GM23248 (cell line): ENCODE results near the gene ZNF407. TPM values are rescaled to one million over a fixed set of nuclear protein-coding genes. Genes with fewer than 3 reads are reported as not detected.

ENCODE experiments used
- DNase-seq: peaks from one replicate; pipeline ENCODE4 v3.0.0-alpha.2; 2015
- H2AFZ ChIP-seq: fragments of 200-600 bp; sonication (generic); 2 replicates; pipeline ENCODE4 v1.6.1; 2016; ENCODE audit warnings: antibody characterized with exemption
- H3F3A ChIP-seq: fragments of 200-600 bp; sonication (generic); 2 replicates; pipeline ENCODE4 v1.6.1; 2016; ENCODE audit warnings: mild to moderate bottlenecking, antibody characterized with exemption, mixed run types; ENCODE audit not compliant: insufficient read depth
- H3K27ac ChIP-seq: fragments of 200-600 bp; sonication (generic); 2 replicates; pipeline ENCODE4 v1.5.1; 2016; ENCODE audit warnings: mild to moderate bottlenecking
- H3K27me3 ChIP-seq: fragments of 200-600 bp; sonication (generic); replicated peaks from 2 replicates; pipeline ENCODE4 v1.6.1; 2016; ENCODE audit warnings: mild to moderate bottlenecking; ENCODE audit not compliant: insufficient read depth
- H3K36me3 ChIP-seq: fragments of 200-600 bp; sonication (generic); 2 replicates; pipeline ENCODE4 v1.6.1; 2016; ENCODE audit warnings: low read depth, mild to moderate bottlenecking
- H3K4me1 ChIP-seq: fragments of 200-600 bp; sonication (generic); 2 replicates; pipeline ENCODE4 v1.6.1; 2016; ENCODE audit warnings: mild to moderate bottlenecking; ENCODE audit not compliant: insufficient read depth
- H3K4me2 ChIP-seq: fragments of 200-600 bp; sonication (generic); one replicate; pipeline ENCODE4 v1.6.1; 2016; ENCODE audit warnings: mild to moderate bottlenecking; ENCODE audit not compliant: unreplicated experiment
- H3K4me3 ChIP-seq: fragments of 200-600 bp; sonication (generic); 2 replicates; pipeline ENCODE4 v1.5.1; 2016; ENCODE audit warnings: mild to moderate bottlenecking
- H3K79me2 ChIP-seq: fragments of 200-600 bp; sonication (generic); 2 replicates; pipeline ENCODE4 v1.6.1; 2016; ENCODE audit warnings: mild to moderate bottlenecking; ENCODE audit not compliant: insufficient read depth
- H3K9ac ChIP-seq: fragments of 200-600 bp; sonication (generic); 2 replicates; pipeline ENCODE4 v1.6.1; 2016; ENCODE audit warnings: mild to moderate bottlenecking
- H3K9me2 ChIP-seq: fragments of 200-600 bp; sonication (generic); 2 replicates; pipeline ENCODE4 v1.6.1; 2016; ENCODE audit warnings: mixed run types, mild to moderate bottlenecking, moderate library complexity; ENCODE audit not compliant: insufficient read depth
- H3K9me3 ChIP-seq: fragments of 200-600 bp; sonication (generic); one replicate; pipeline ENCODE4 v1.6.1; 2017; ENCODE audit warnings: low read depth
- H4K20me1 ChIP-seq: fragments of 200-600 bp; sonication (generic); 2 replicates; pipeline ENCODE4 v1.6.0; 2016; ENCODE audit not compliant: insufficient read depth
- EZH2 ChIP-seq: fragments of 200-600 bp; sonication (generic); IDR thresholded peaks from 2 replicates; pipeline ENCODE4 v1.6.1; 2018; ENCODE audit warnings: antibody characterized with exemption, mild to moderate bottlenecking; ENCODE audit not compliant: insufficient read depth, poor library complexity, severe bottlenecking
- EZH2phosphoT487 ChIP-seq: fragments of 200-600 bp; sonication (generic); IDR thresholded peaks from 2 replicates; pipeline ENCODE4 v1.6.1; 2018; ENCODE audit warnings: antibody characterized with exemption, moderate library complexity, mild to moderate bottlenecking, low read depth; ENCODE audit not compliant: insufficient read depth
- WGBS, 2 experiments: methylation state at CpG; one replicate each; pipeline ENCODE4 v1.1.6; 2015 to 2017; ENCODE audit warnings: low lambda C conversion rate in 2 of 2, low coverage in 1 of 2; ENCODE audit errors: missing lambda C conversion rate in 2 of 2; 5-methylcytosine and 5-hydroxymethylcytosine counted together
- in situ Hi-C: fragments of 300-500 bp; cut with MboI; formaldehyde crosslinking; loops from 2 replicates; pipeline ENCODE4 v1.15.0; 2020
- polyA plus RNA-seq: library from polyadenylated mRNA; unstranded; fragments of >200 nt; fragmentation: Nextera tagmentation; extraction: Ambion mirVana; gene quantifications from 2 replicates; pipeline ENCODE4 v1.2.1, GENCODE V29; 2016
- total RNA-seq: library from RNA; depleted of rRNA; stranded (reverse); fragments of >200 nt; shearing (Covaris generic); gene quantifications from 2 replicates; pipeline ENCODE4 v1.2.3, GENCODE V29; 2014

The ZNF407 gene
- total and polyA plus RNA-seq, 2 experiments from 2014 or later: 2.6 to 6.3 TPM

DNA sequence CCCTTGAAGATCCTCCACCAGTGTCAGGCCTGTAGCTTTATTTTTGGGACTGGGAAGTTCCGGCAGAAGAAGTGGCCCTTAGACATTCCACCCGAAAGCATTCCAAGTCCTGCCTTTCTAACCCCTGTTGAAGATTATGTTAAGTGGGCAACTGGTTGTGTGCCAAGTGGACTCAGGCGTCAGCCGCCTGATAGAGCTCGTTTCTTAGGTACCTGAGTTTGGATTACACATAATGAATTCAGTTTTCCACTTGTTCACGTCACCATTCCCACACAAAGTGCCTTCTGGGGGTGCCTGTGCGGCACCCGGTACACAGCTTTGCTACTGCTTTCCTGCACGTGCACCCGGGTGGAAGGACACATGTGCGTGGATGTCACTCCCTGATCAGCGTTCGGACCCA lies 454.8 kb downstream of the ZNF407 start:
- Histone ChIP-seq H3K9me2 (no peaks in the 10 kb centered on the region), H3K27ac (no peak overlapping the region), H3K9me3 (no peaks in the 10 kb centered on the region), H4K20me1 (no peaks in the 10 kb centered on the region), H3K4me2 (no peak overlapping the region), H2AFZ (no peak overlapping the region), H3F3A (no peaks in the 10 kb centered on the region), H3K27me3 (no peaks in the 10 kb centered on the region), H3K79me2 (no peaks in the 10 kb centered on the region), H3K9ac (no peak overlapping the region), H3K36me3 (no peaks in the 10 kb centered on the region), H3K4me1 (no peaks in the 10 kb centered on the region), H3K4me3 (no peak overlapping the region)
- 93 to 98% methylated on average over 13 of the region's 13 CpGs for WGBS, 2 experiments
- TF ChIP-seq EZH2 (no peak), EZH2phosphoT487 (no peak)
- DNase-seq: no peak
- in situ Hi-C loops: no loop called here

DNA sequence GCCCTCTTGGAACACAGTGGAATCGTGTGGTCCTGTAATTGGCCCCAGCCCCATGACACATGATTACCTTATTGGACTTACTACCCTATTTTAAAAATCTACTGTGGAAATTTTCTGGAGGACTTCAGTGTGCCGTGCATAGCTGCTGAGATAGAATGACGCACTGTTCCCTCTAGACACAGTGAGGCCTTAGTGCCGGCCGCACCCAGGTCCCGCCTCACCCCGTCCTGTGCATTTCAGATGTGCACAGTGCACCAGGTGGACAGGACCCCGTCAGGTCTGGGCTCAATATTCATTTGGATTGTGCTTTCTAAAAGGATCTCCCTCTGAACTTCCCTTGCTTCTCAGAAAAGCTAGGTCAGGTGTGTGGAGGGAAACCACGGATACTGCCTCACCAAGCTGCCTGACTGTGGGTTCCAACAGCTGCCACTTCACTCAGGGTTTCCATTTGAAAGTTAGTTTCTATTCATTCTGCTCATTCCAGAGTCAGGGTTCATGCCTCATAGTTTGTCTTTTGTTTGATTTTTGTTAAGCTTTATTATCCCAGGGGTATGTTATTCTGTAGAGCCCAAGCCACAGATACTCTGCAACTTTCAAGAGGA lies 455.5 kb downstream of the ZNF407 start:
- Histone ChIP-seq H3K9ac (no peak overlapping the region), H3K4me1 (no peaks in the 10 kb centered on the region), H3K4me3 (no peak overlapping the region), H3K9me2 (no peaks in the 10 kb centered on the region), H3K36me3 (no peaks in the 10 kb centered on the region), H3K79me2 (no peaks in the 10 kb centered on the region), H3K4me2 (no peak overlapping the region), H3F3A (no peaks in the 10 kb centered on the region), H2AFZ (no peak overlapping the region), H3K9me3 (no peaks in the 10 kb centered on the region), H3K27ac (no peak overlapping the region), H4K20me1 (no peaks in the 10 kb centered on the region), H3K27me3 (no peaks in the 10 kb centered on the region)
- 95 to 96% methylated on average over 9 of the region's 9 CpGs for WGBS, 2 experiments
- TF ChIP-seq EZH2phosphoT487: no peak
- no peak for TF ChIP-seq EZH2
- in situ Hi-C loops: no loop called here
- DNase-seq: no peak

DNA sequence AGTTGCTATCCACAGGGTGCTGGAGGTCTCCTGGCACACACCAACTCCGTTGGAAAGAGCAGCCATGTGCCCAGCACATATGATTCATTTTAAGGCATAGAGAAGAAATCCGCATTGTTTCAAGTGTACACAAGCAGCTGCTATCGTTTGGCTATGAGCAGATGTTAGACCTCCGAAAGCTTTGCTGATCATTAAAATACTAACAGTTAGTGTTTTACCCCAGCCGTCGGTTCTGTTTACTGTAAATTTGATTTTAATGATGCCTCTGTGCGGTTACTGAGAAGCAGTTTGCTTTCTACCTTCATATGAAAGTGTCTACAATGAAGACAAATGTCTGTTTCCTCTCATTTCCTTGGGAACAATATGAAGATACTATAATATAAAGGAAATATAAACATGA lies 456.4 kb downstream of the ZNF407 start:
- Histone ChIP-seq H3K36me3 (no peaks in the 10 kb centered on the region), H3K9ac (no peak overlapping the region), H4K20me1 (no peaks in the 10 kb centered on the region), H3K4me2 (no peak overlapping the region), H3K79me2 (no peaks in the 10 kb centered on the region), H3K9me2 (no peaks in the 10 kb centered on the region), H3K27ac (no peak overlapping the region), H3F3A (no peaks in the 10 kb centered on the region), H2AFZ (no peak overlapping the region), H3K4me3 (no peak overlapping the region), H3K4me1 (no peaks in the 10 kb centered on the region), H3K27me3 (no peaks in the 10 kb centered on the region), H3K9me3 (no peaks in the 10 kb centered on the region)
- WGBS, 2 experiments: 80 to 84% methylated on average over 7 of the region's 7 CpGs
- no peak for DNase-seq
- TF ChIP-seq EZH2: no peak
- no peak for TF ChIP-seq EZH2phosphoT487
- in situ Hi-C loops: no loop called here

- in situ Hi-C loops: no loop called here
- DNase-seq: no peak
Measured at GRCh38 chr18:75054611-75055010, 456.9 kb downstream of the ZNF407 start.

More at GRCh38 chr18:75054611-75055010, 456.9 kb downstream of the ZNF407 start:
- TF ChIP-seq EZH2phosphoT487: no peak
- TF ChIP-seq EZH2: no peak
- H3K9me3 ChIP-seq: no peaks in the 10 kb centered on the region
- no peak overlapping the region for H3K4me3 ChIP-seq
- no peaks in the 10 kb centered on the region for H3K9me2 ChIP-seq
- no peaks in the 10 kb centered on the region for H3K27me3 ChIP-seq
- H3K4me2 ChIP-seq: no peak overlapping the region
- H3K4me1 ChIP-seq: no peaks in the 10 kb centered on the region
- H3K36me3 ChIP-seq: no peaks in the 10 kb centered on the region
- no peak overlapping the region for H3K9ac ChIP-seq
- H3K79me2 ChIP-seq: no peaks in the 10 kb centered on the region
- no peaks in the 10 kb centered on the region for H3F3A ChIP-seq
- H4K20me1 ChIP-seq: no peaks in the 10 kb centered on the region
- no peak overlapping the region for H2AFZ ChIP-seq
- 93 to 99% methylated on average over 5 of the region's 5 CpGs for WGBS, 2 experiments
- no peak overlapping the region for H3K27ac ChIP-seq
